ENCODE measurements around the gene ACOXL. TPM values are rescaled to one million over a fixed set of nuclear protein-coding genes. Genes with fewer than 3 reads are reported as not detected.
A peak's percentile ranks its signal among the peaks of the same experiment; 100 is the strongest.

The ACOXL gene
- total RNA-seq, 5 donors from 2014 or later (not counting 1 experiment from before 2014, with no cell fraction given), result 0.10 TPM; not detected in 4

GRCh38 chr2:110858135-110858725, 125.9 kb downstream of the ACOXL start:
- DNase-seq (peak; percentile 16 to 90 (median 73)), ATAC-seq (replicated peaks in 1 of 4) (peak; percentile 93 to 97 (median 94))
- Mint-ChIP-seq H3K4me1 (peaks cover 43 to 52% (median 44%) of the 10 kb centered on the region in 3 donors), H3K27me3 (peaks cover 3 to 4% of the 10 kb centered on the region in 2 donors), H3K27ac (peak overlapping the region; percentile 84 to 86), H3K36me3 (no peaks in the 10 kb centered on the region), H3K9me3 (no peaks in the 10 kb centered on the region), H3K4me3 (peak overlapping the region; percentile 57 to 94 (median 60))
- Histone ChIP-seq H3K9me3 (no peaks in the 10 kb centered on the region), H3K4me1 (ENCODE audit: control insufficient read depth in 1 of 2, extremely low read depth in 1 of 2, insufficient read depth in 2 of 2, low read length in 2 of 2) (peaks cover 39 to 50% of the 10 kb centered on the region in 2 experiments), H3K36me3 (ENCODE audit: control insufficient read depth in 2 of 2, extremely low read depth in 1 of 2, insufficient read depth in 1 of 2, low read length in 1 of 2) (no peaks in the 10 kb centered on the region), H3K27ac (ENCODE audit: low read length) (peak overlapping the region; percentile 85), H3K27me3 (replicated peaks in 1 of 2; ENCODE audit: control insufficient read depth in 2 of 2, extremely low read depth in 1 of 2, insufficient read depth in 2 of 2, low read length in 1 of 2) (peaks cover 0 to 12% of the 10 kb centered on the region in 2 experiments), H3K4me3 (ENCODE audit: control insufficient read depth in 1 of 2, extremely low read depth in 1 of 2, low read length in 1 of 2) (peak overlapping the region; percentile 18 to 44)
- WGBS (ENCODE audit: insufficient coverage), result 16% methylated on average over 9 of the region's 12 CpGs
- CTCF ChIA-PET, result interaction anchor here (0.7 to 1.7 kb wide), 7 partner anchors 9 to 46 kb away, joined by 3 to 7 read pairs (median 4); no protein-coding TSS in a partner anchor
- POLR2A ChIA-PET, result interaction anchor here in 1 of 2 donors (0.5 to 1.0 kb wide), 2 partner anchors 11 to 23 kb away, joined by 3 read pairs; no protein-coding TSS in a partner anchor

GRCh38 chr2:110858993-110859701, 126.8 kb downstream of the ACOXL start:
- H3K27ac ChIP-seq (ENCODE audit: low read length), result peak overlapping the region; percentile 85
- H3K27me3 ChIP-seq (replicated peaks in 1 of 2; ENCODE audit: control insufficient read depth in 2 of 2, extremely low read depth in 1 of 2, insufficient read depth in 2 of 2, low read length in 1 of 2), result peaks cover 0 to 12% of the 10 kb centered on the region in 2 experiments
- ATAC-seq (replicated peaks in 1 of 4), result peak in 1 of 4 experiments; percentile 7
- Mint-ChIP-seq H3K4me3 (peak overlapping the region; percentile 57 to 94 (median 60)), H3K4me1 (peaks cover 35 to 43% (median 35%) of the 10 kb centered on the region in 3 donors), H3K9me3 (no peaks in the 10 kb centered on the region), H3K27me3 (peaks cover 3 to 4% of the 10 kb centered on the region in 2 donors), H3K27ac (peak overlapping the region; percentile 84 to 86), H3K36me3 (no peaks in the 10 kb centered on the region)
- H3K36me3 ChIP-seq (ENCODE audit: control insufficient read depth in 2 of 2, extremely low read depth in 1 of 2, insufficient read depth in 1 of 2, low read length in 1 of 2), result no peaks in the 10 kb centered on the region
- no peaks in the 10 kb centered on the region for H3K9me3 ChIP-seq
- CTCF ChIA-PET, result interaction anchor here (0.7 to 1.7 kb wide), 5 partner anchors 10 to 46 kb away, joined by 3 to 7 read pairs (median 4); no protein-coding TSS in a partner anchor
- peaks cover 32 to 41% of the 10 kb centered on the region in 2 experiments for H3K4me1 ChIP-seq (ENCODE audit: control insufficient read depth in 1 of 2, extremely low read depth in 1 of 2, insufficient read depth in 2 of 2, low read length in 2 of 2)
- POLR2A ChIA-PET, result no interaction called here
- 49% methylated on average over 5 of the region's 13 CpGs for WGBS (ENCODE audit: insufficient coverage)
- DNase-seq, result peak in 2 of 35 experiments; percentile 15 to 36
- H3K4me3 ChIP-seq (ENCODE audit: control insufficient read depth in 1 of 2, extremely low read depth in 1 of 2, low read length in 1 of 2), result peak overlapping the region; percentile 18 to 44

DNA sequence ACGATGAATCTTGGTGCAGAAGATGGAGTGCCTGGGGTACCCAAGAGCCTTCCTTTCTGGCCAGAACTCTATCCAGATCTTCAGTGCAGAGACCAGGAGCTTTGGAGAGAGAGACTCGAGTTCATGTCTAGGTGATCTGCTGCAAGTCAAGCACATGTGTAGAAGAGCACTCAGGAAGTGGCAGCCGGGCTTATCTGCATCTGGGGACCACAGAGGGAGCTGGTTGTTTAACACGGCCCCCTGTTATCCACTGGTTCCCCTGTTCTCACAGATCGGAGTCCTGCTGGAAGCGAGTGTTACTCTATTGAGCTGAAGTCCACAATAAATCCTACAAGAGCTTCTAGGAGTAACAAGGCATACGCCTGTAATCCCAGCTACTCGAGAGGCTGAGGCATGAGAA, 128.3 kb downstream of the ACOXL start:
- no peaks in the 10 kb centered on the region for H3K9me3 ChIP-seq
- H3K27me3 ChIP-seq (replicated peaks in 1 of 2; ENCODE audit: control insufficient read depth in 2 of 2, extremely low read depth in 1 of 2, insufficient read depth in 2 of 2, low read length in 1 of 2), result peaks cover 0 to 12% of the 10 kb centered on the region in 2 experiments
- H3K36me3 ChIP-seq (ENCODE audit: control insufficient read depth in 2 of 2, extremely low read depth in 1 of 2, insufficient read depth in 1 of 2, low read length in 1 of 2), result no peaks in the 10 kb centered on the region
- H3K4me3 ChIP-seq (ENCODE audit: control insufficient read depth in 1 of 2, extremely low read depth in 1 of 2, low read length in 1 of 2), result no peak overlapping the region
- H3K9me3 Mint-ChIP-seq, result no peaks in the 10 kb centered on the region
- no peak overlapping the region for H3K27ac ChIP-seq (ENCODE audit: low read length)
- peak overlapping the region in 2 of 3 donors; percentile 9 to 94 for H3K4me3 Mint-ChIP-seq
- peaks cover 35 to 44% of the 10 kb centered on the region in 2 experiments for H3K4me1 ChIP-seq (ENCODE audit: control insufficient read depth in 1 of 2, extremely low read depth in 1 of 2, insufficient read depth in 2 of 2, low read length in 2 of 2)
- H3K4me1 Mint-ChIP-seq, result peaks cover 40 to 47% (median 41%) of the 10 kb centered on the region in 3 donors
- H3K36me3 Mint-ChIP-seq, result no peaks in the 10 kb centered on the region
- DNase-seq, result peak in 11 of 35 experiments; percentile 17 to 46 (median 27)
- POLR2A ChIA-PET, result no interaction called here
- H3K27me3 Mint-ChIP-seq, result peaks cover 3 to 4% of the 10 kb centered on the region in 2 donors
- WGBS (ENCODE audit: insufficient coverage), result 34% methylated on average over 7 of the region's 8 CpGs
- no peak for ATAC-seq (replicated peaks in 1 of 4)
- H3K27ac Mint-ChIP-seq, result peak overlapping the region; percentile 16 to 73
- CTCF ChIA-PET, result interaction anchor here in 1 of 2 donors (0.9 kb wide), 1 partner anchor 49 kb away, joined by 4 read pairs; no protein-coding TSS in a partner anchor

- H3K4me3 ChIP-seq (ENCODE audit: control insufficient read depth in 1 of 2, extremely low read depth in 1 of 2, low read length in 1 of 2), result no peak overlapping the region
- ChIA-PET POLR2A (no interaction called here), CTCF (no interaction called here)
- H3K27me3 Mint-ChIP-seq, result peaks cover 4 to 8% of the 10 kb centered on the region in 2 donors
- H3K36me3 Mint-ChIP-seq, result no peaks in the 10 kb centered on the region
- H3K27me3 ChIP-seq (replicated peaks in 1 of 2; ENCODE audit: control insufficient read depth in 2 of 2, extremely low read depth in 1 of 2, insufficient read depth in 2 of 2, low read length in 1 of 2), result peaks cover 0 to 14% of the 10 kb centered on the region in 2 experiments
- DNase-seq (no peak), ATAC-seq (replicated peaks in 1 of 4) (no peak)
- WGBS (ENCODE audit: insufficient coverage), result 95% methylated on average over 14 of the region's 17 CpGs
- H3K4me1 Mint-ChIP-seq, result peaks cover 47 to 57% (median 48%) of the 10 kb centered on the region in 3 donors
- H3K27ac Mint-ChIP-seq, result no peak overlapping the region
- H3K36me3 ChIP-seq (ENCODE audit: control insufficient read depth in 2 of 2, extremely low read depth in 1 of 2, insufficient read depth in 1 of 2, low read length in 1 of 2), result no peaks in the 10 kb centered on the region
- no peaks in the 10 kb centered on the region for H3K9me3 ChIP-seq
- no peak overlapping the region for H3K27ac ChIP-seq (ENCODE audit: low read length)
- H3K4me1 ChIP-seq (ENCODE audit: control insufficient read depth in 1 of 2, extremely low read depth in 1 of 2, insufficient read depth in 2 of 2, low read length in 2 of 2), result peaks cover 35 to 49% of the 10 kb centered on the region in 2 experiments
- no peak overlapping the region for H3K4me3 Mint-ChIP-seq
- H3K9me3 Mint-ChIP-seq, result no peaks in the 10 kb centered on the region
These were observed 129.4 kb downstream of the ACOXL start for GRCh38 chr2:110861616-110862260.

GRCh38 chr2:110863726-110864125, 131.4 kb downstream of the ACOXL start:
- Histone ChIP-seq H3K36me3 (ENCODE audit: control insufficient read depth in 2 of 2, extremely low read depth in 1 of 2, insufficient read depth in 1 of 2, low read length in 1 of 2) (no peaks in the 10 kb centered on the region), H3K9me3 (no peaks in the 10 kb centered on the region), H3K27ac (ENCODE audit: low read length) (no peak overlapping the region), H3K4me3 (ENCODE audit: control insufficient read depth in 1 of 2, extremely low read depth in 1 of 2, low read length in 1 of 2) (no peak overlapping the region), H3K4me1 (ENCODE audit: control insufficient read depth in 1 of 2, extremely low read depth in 1 of 2, insufficient read depth in 2 of 2, low read length in 2 of 2) (peaks cover 26 to 37% of the 10 kb centered on the region in 2 experiments), H3K27me3 (replicated peaks in 1 of 2; ENCODE audit: control insufficient read depth in 2 of 2, extremely low read depth in 1 of 2, insufficient read depth in 2 of 2, low read length in 1 of 2) (peaks cover 0 to 19% of the 10 kb centered on the region in 2 experiments)
- peaks cover 38 to 51% (median 44%) of the 10 kb centered on the region in 3 donors for H3K4me1 Mint-ChIP-seq
- ChIA-PET POLR2A (interaction anchor here in 1 of 2 donors (0.6 kb wide), 2 partner anchors 24 to 107 kb away, joined by 3 read pairs; no protein-coding TSS in a partner anchor), CTCF (interaction anchor here in 1 of 2 donors (1.7 kb wide), 1 partner anchor 11 kb away, joined by 5 read pairs; no protein-coding TSS in a partner anchor)
- DNase-seq, result no peak
- H3K27ac Mint-ChIP-seq, result no peak overlapping the region
- no peak overlapping the region for H3K4me3 Mint-ChIP-seq
- no peaks in the 10 kb centered on the region for H3K9me3 Mint-ChIP-seq
- H3K36me3 Mint-ChIP-seq, result no peaks in the 10 kb centered on the region
- peaks cover 4 to 11% of the 10 kb centered on the region in 2 donors for H3K27me3 Mint-ChIP-seq
- WGBS (ENCODE audit: insufficient coverage), result no CpG with 5 or more reads among the region's 2 CpGs
- ATAC-seq (replicated peaks in 1 of 4), result no peak
